ENCODE results near the gene SCN9A.
"Not testable (repeated sequence)": the region's sequence is repeated elsewhere in the genome, so short reads cannot be mapped to it uniquely, and the experiment has no call there.

The SCN9A gene

GRCh38 chr2:166240387-166241313 lies 135.1 kb downstream of the SCN9A start:
- peak; percentile 17 for DNase-seq (ENCODE audit: low spot score)

- peak; percentile 78 for DNase-seq (ENCODE audit: low spot score)
Observed at GRCh38 chr2:166239548-166239947, 136.2 kb downstream of the SCN9A start.

DNA sequence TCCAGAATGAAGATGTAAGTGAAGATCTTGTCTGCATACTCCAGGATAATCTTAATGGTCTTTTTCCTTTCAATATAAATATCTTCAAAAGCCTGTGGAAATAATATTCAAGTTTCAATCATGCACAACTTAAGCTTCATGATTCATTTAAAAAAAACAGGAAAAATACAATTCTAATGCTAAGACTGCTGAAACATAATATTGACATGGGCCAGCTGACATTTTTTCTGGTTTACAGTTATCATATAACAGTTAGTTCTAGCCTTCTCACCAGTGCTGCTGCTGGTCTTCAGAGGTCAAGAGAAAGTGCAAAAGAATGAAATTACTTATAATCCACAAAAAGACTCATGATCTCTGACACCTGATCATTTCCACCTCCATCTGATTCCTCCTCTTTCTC lies 137.6 kb downstream of the SCN9A start:
- DNase-seq (ENCODE audit: low spot score) = no peak

DNA sequence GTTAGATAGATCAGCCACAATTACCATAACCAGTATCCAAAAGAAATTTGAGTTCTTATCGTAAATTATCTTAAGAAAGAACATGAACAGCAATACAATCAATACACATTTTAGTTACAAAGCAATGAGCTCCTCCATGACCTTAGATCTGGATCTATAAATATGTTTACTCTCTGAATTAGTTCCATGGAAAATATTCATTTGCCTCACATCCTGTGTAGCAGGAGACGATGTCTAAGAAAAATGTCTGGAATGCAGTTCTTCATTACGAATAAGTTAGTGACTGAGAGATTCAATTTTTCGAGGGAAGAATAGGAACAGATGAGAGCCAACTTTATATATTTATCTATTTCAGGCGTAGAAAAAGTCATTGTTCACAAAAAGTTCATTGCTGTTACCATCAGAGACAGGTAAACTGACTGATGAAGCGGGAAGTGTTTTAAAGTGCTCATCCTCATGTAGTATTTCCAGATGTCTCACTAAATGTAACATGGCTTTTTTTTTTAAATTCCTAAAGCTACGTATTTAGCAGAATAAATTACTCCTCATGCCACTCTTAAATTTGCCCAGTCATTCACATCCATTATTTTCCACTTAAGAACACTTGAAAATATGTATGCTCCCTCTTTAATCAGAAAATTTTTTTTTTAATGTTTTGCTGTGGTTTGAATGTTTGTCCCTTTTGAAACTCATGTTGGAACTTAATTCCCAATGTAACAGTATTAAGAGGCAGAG lies 141.5 kb downstream of the SCN9A start:
- DNase-seq (ENCODE audit: low spot score) = peak; percentile 40

DNA sequence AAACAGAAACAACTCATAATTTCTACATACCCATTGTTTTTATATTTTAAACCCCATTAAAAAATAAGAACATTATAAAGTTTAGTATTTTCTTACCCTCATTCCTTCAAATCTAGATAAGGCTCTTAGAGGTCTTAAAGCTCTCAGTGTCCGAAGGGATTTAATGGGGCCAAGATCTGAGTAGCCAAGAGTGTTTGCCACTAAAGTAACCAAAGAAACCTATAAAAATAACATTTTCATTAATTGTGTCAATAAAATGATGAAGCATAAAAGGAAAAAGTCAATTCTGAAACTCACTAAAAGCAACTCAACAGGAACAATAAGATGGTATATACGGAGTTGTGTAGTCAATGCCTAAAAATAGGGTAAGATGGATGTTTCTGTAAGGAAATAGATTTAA lies 142.5 kb downstream of the SCN9A start:
- no peak for DNase-seq (ENCODE audit: low spot score)

- DNase-seq (ENCODE audit: low spot score) = no peak
Observed at GRCh38 chr2:166230724-166231070, 145.0 kb downstream of the SCN9A start.

- no peak for DNase-seq (ENCODE audit: low spot score)
Observed at GRCh38 chr2:166230024-166230723, 145.6 kb downstream of the SCN9A start.

GRCh38 chr2:166229678-166230023 lies 146.1 kb downstream of the SCN9A start:
- DNase-seq (ENCODE audit: low spot score) = no peak

DNA sequence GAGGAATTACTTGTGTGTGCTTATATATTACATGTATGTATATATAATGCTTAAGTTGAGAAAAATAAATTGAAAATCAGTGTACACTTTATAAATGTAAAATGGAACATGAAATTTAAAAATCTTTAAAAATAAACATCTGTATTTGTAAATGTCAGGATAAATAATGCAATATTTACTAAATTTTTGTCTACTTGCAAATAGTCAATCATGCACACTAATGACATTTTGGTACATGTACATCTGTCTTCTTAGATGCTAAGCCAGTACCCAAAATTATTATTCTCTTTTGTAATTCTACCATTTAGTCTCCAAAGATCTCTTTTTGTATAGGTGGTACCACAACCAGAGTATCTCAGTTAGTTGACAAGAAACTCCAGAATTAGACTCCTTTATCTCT lies 151.5 kb downstream of the SCN9A start:
- DNase-seq (ENCODE audit: low spot score) = no peak

- DNase-seq (ENCODE audit: low spot score) = no peak
Observed at GRCh38 chr2:166223298-166223697, 152.4 kb downstream of the SCN9A start.

DNA sequence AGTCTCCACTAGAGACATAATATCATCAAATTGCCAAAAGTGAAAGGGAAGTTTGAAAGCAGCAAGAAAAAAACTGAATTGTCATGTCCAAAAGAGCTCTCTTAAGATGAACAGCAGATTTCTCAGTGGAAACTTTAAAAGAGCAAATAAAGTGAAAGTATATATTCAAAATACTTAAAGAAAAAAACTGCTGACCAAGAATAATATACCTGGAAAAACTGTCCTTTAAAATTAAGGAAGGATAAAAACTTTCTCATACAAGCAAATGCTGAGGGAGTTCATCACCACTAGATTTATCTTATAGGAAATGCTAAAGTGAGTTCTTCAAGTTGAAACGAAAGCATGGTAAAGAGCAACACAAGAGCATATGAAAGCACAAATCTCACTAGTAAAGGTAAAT lies 164.7 kb downstream of the SCN9A start:
- no peak for DNase-seq (ENCODE audit: low spot score)

DNA sequence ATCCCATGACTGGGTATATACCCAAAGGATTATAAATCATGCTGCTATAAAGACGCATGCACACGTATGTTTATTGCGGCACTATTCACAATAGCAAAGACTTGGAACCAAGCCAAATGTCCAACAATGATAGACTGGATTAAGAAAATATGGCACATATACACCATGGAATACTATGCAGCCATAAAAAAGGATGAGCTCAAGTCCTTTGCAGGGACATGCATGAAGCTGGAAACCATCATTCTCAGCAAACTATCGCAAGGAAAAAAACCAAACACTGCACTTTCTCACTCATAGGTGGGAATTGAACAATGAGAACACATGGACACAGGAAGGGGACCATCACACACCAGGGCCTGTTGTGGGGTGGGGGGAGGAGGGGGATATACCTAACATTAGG lies 165.8 kb downstream of the SCN9A start:
- DNase-seq (ENCODE audit: low spot score) = not testable (repeated sequence)

DNA sequence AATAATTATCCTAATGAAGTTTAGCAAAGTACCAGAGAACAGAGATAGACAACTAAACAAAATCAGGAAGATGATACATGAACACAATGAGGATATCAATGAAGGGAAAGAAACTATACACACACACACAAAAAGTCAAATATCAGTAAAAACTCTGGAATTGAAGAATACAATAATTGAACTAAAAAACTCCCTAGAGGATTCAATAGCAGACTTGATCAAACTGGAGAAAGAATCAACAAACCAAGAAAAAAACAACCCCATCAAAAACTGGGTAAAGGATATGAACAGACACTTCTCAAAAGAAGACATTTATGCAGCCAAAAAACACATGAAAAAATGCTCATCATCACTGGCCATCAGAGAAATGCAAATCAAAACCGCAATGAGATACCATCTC lies 166.4 kb downstream of the SCN9A start:
- not testable (repeated sequence) for DNase-seq (ENCODE audit: low spot score)

GRCh38 chr2:166206153-166206552 lies 169.6 kb downstream of the SCN9A start:
- DNase-seq (ENCODE audit: low spot score) = not testable (repeated sequence)

- DNase-seq (ENCODE audit: low spot score) = no peak
Observed at GRCh38 chr2:166202778-166203177, 173.0 kb downstream of the SCN9A start.

- no peak for DNase-seq (ENCODE audit: low spot score)
Observed at GRCh38 chr2:166197446-166197845, 178.3 kb downstream of the SCN9A start.

GRCh38 chr2:166193407-166193806 lies 182.3 kb downstream of the SCN9A start:
- no peak for DNase-seq (ENCODE audit: low spot score)

- DNase-seq (ENCODE audit: low spot score) = no peak
Observed at GRCh38 chr2:166188084-166188483, 187.7 kb downstream of the SCN9A start.

DNA sequence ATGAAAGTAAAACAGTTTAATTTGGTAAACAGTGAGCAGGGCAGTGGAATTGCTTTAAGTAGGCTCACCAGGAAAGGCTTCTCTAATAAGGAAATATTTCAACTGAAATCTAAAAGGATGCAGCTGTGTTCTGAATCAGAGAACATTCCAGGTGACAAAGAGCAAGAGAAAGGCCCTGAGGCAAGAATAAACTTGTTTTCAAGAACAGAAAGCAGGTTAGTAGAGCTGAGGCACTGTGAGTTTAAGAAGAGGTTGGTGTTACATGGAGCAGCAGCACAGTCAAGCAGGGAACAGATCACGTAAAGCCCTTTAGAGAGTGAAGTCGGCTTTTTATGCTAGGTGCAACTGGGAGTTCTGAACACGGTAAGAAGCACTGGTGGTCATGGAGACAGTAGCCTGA lies 191.0 kb downstream of the SCN9A start:
- no peak for DNase-seq (ENCODE audit: low spot score)

DNA sequence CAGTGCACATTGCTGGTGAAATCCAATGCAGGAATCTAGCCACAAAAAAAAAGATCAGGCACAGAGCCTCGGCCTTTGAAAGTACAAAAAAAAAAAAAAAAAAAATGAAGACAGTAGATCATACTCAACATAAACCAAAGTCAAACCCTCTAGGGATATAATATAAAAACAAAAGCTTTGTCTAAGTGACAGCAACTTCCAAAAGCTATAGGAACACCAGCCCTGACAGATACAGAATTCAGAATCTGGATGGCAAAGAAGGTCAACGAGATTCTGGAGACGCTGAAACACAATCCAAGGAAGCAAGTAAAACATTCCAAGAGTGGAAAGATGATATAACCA lies 194.0 kb downstream of the SCN9A start:
- no peak for DNase-seq (ENCODE audit: low spot score)

- DNase-seq (ENCODE audit: low spot score) = peak; percentile 60
Observed at GRCh38 chr2:166180951-166181812, 194.6 kb downstream of the SCN9A start.

GRCh38 chr2:166179201-166179600 lies 196.5 kb downstream of the SCN9A start:
- no peak for DNase-seq (ENCODE audit: low spot score)

All from AG20443 (cell line).